Naive thymus-derived CD8-positive, alpha-beta T cell (primary cell): ENCODE measurements around the gene DCDC1. TPM values are rescaled to one million over a fixed set of nuclear protein-coding genes. Genes with fewer than 3 reads are reported as not detected.

ENCODE experiments used
- ATAC-seq, 2 donors: fragments of 150-1000 bp; cut with Tn5 transposase in 1 of 2; sonication (Bioruptor Pico), chemical (Tn5 transposase) in 1 of 2; 1 replicate in 1 of 2; 2 replicates in 1 of 2; pipeline ENCODE4 v1.10.0; 2021; ENCODE audit warnings: mild to moderate bottlenecking in 2 of 2, moderate library complexity in 2 of 2
- POLR2A ChIA-PET: fragments of 350-600 bp; sonication (Branson Sonifier 250); formaldehyde crosslinking; loops from one replicate; lab custom pipeline; 2021; ENCODE audit warnings: antibody characterized with exemption; lab: Charles Lee
- DNase-seq, 10 donors: peaks; one replicate each; pipeline versions ENCODE4 v3.0.0 to v3.0.0-alpha.2; 2020 to 2022
- H3K27ac Mint-ChIP-seq, 10 donors: one replicate each; pipeline ENCODE4 v1.8.0; 2020 to 2022; ENCODE audit warnings: mild to moderate bottlenecking in 10 of 10, mixed read lengths in 10 of 10, moderate library complexity in 4 of 10, inconsistent platforms in 1 of 10
- H3K27me3 Mint-ChIP-seq, 5 donors: one replicate each; pipeline ENCODE4 v1.8.0; 2021 to 2022; ENCODE audit warnings: mixed read lengths in 5 of 5
- H3K36me3 Mint-ChIP-seq, 3 donors: one replicate each; pipeline ENCODE4 v1.8.0; 2020 to 2022; ENCODE audit warnings: mixed read lengths in 3 of 3, mild to moderate bottlenecking in 2 of 3, inconsistent platforms in 1 of 3
- H3K4me1 Mint-ChIP-seq, 4 donors: one replicate each; pipeline ENCODE4 v1.8.0; 2021 to 2022; ENCODE audit warnings: mixed read lengths in 4 of 4
- H3K4me3 Mint-ChIP-seq, 10 donors: one replicate each; pipeline ENCODE4 v1.8.0; 2020 to 2022; ENCODE audit warnings: mild to moderate bottlenecking in 10 of 10, mixed read lengths in 10 of 10, moderate library complexity in 6 of 10, inconsistent platforms in 1 of 10
- H3K9me3 Mint-ChIP-seq, 9 donors: one replicate each; pipeline ENCODE4 v1.8.0; 2020 to 2022; ENCODE audit warnings: mixed read lengths in 9 of 9, mild to moderate bottlenecking in 3 of 9, inconsistent platforms in 1 of 9, moderate library complexity in 1 of 9
- polyA plus RNA-seq, 3 donors: library from polyadenylated mRNA; unstranded; fragments of 300-500 nt; fragmentation: Illumina TruSeq; gene quantifications; one replicate each; pipeline ENCODE4 v1.2.3, GENCODE V29; 2021
- total RNA-seq, 8 experiments: library from RNA in 2 of 8; stranded (reverse) in 2 of 8; gene quantifications; one replicate each; pipeline ENCODE4 v1.2.3 and lab custom pipeline; 2021 to 2026

The DCDC1 gene
- total and polyA plus RNA-seq, 5 experiments from 2014 or later: 0.29 to 1.8 (median 0.46) TPM; not detected in 1

DNA sequence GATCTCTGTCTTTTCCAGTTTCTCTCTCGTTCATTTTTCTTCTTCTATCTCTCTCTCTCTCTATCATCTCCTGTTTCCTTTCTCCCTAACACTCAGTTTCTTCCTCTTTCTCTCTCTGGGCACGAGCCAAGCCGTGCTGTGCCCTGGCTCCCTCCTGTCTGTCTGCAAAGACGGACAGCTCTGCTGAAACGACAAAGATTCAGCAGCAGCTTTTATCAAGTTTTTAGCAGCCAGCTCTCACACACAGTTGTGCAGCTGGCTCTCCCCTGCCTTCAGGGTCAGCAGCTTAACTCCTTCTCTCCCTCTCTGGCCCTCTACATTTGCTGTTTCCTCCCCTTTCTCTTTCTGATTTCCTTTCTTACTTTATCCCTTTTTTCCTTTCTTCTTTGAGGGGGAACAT, 431.4 kb downstream of the DCDC1 start:
- ATAC-seq (no peak), DNase-seq (no peak)
- POLR2A ChIA-PET: no interaction called here
- Mint-ChIP-seq H3K27me3 (peaks cover 0 to 11% (median 2%) of the 10 kb centered on the region in 5 donors), H3K4me1 (no peaks in the 10 kb centered on the region), H3K27ac (no peak overlapping the region), H3K36me3 (peaks cover 0 to 16% (median 0%) of the 10 kb centered on the region in 3 donors), H3K9me3 (peaks cover 4 to 22% (median 10%) of the 10 kb centered on the region in 9 donors), H3K4me3 (no peak overlapping the region)

GRCh38 chr11:30936491-30936890, 433.0 kb downstream of the DCDC1 start:
- no peak for ATAC-seq
- Mint-ChIP-seq H3K9me3 (peaks cover 4 to 17% (median 9%) of the 10 kb centered on the region in 9 donors), H3K27ac (no peak overlapping the region), H3K4me3 (no peak overlapping the region), H3K36me3 (peaks cover 0 to 16% (median 0%) of the 10 kb centered on the region in 3 donors), H3K27me3 (peaks cover 0 to 11% (median 0%) of the 10 kb centered on the region in 5 donors), H3K4me1 (no peaks in the 10 kb centered on the region)
- POLR2A ChIA-PET: no interaction called here
- no peak for DNase-seq

- H3K9me3 Mint-ChIP-seq: peaks cover 0 to 12% (median 4%) of the 10 kb centered on the region in 9 donors
- POLR2A ChIA-PET: no interaction called here
- DNase-seq (no peak), ATAC-seq (no peak)
- peaks cover 0 to 6% (median 0%) of the 10 kb centered on the region in 5 donors for H3K27me3 Mint-ChIP-seq
- no peaks in the 10 kb centered on the region for H3K4me1 Mint-ChIP-seq
- peaks cover 0 to 11% (median 0%) of the 10 kb centered on the region in 3 donors for H3K36me3 Mint-ChIP-seq
- no peak overlapping the region for H3K4me3 Mint-ChIP-seq
- no peak overlapping the region for H3K27ac Mint-ChIP-seq
Measured at GRCh38 chr11:30935861-30936260, 433.7 kb downstream of the DCDC1 start.

DNA sequence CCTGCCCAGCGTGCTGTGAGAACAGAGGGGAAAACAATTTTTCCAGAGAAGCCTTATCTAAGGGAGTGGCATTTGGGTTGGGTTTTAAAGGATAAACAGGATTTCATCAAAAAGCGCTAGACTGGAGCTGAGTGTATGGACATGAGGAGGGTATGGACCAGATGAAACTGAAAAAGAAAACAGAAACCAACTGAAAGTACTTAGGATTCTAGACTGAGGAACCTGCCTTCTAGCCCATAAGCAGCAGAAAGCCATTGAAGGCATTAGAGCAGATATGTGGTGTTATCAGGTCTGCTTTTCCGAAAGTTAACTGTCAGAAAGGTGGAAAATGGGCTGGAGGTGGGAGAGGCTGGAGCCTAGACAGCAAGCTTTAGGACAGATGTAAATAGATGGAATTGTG, 443.4 kb downstream of the DCDC1 start:
- Mint-ChIP-seq H3K4me1 (no peaks in the 10 kb centered on the region), H3K4me3 (no peak overlapping the region), H3K27ac (no peak overlapping the region), H3K9me3 (no peaks in the 10 kb centered on the region), H3K36me3 (no peaks in the 10 kb centered on the region), H3K27me3 (peaks cover 0 to 9% (median 8%) of the 10 kb centered on the region in 5 donors)
- POLR2A ChIA-PET: no interaction called here
- DNase-seq (no peak), ATAC-seq (no peak)

GRCh38 chr11:30921811-30922210, 447.7 kb downstream of the DCDC1 start:
- POLR2A ChIA-PET: no interaction called here
- Mint-ChIP-seq H3K27me3 (peaks cover 8 to 15% (median 9%) of the 10 kb centered on the region in 5 donors), H3K4me3 (no peak overlapping the region), H3K27ac (no peak overlapping the region), H3K9me3 (no peaks in the 10 kb centered on the region), H3K36me3 (no peaks in the 10 kb centered on the region), H3K4me1 (no peaks in the 10 kb centered on the region)
- DNase-seq: no peak
- ATAC-seq: no peak

- Mint-ChIP-seq H3K4me1 (no peaks in the 10 kb centered on the region), H3K36me3 (no peaks in the 10 kb centered on the region), H3K27ac (peak overlapping the region in 1 of 10 donors; percentile 37), H3K27me3 (peaks cover 8 to 21% (median 15%) of the 10 kb centered on the region in 5 donors), H3K9me3 (peaks cover 0 to 1% (median 0%) of the 10 kb centered on the region in 9 donors), H3K4me3 (no peak overlapping the region)
- POLR2A ChIA-PET: no interaction called here
- ATAC-seq: no peak
- no peak for DNase-seq
Measured at GRCh38 chr11:30919389-30920152, 450.0 kb downstream of the DCDC1 start.

DNA sequence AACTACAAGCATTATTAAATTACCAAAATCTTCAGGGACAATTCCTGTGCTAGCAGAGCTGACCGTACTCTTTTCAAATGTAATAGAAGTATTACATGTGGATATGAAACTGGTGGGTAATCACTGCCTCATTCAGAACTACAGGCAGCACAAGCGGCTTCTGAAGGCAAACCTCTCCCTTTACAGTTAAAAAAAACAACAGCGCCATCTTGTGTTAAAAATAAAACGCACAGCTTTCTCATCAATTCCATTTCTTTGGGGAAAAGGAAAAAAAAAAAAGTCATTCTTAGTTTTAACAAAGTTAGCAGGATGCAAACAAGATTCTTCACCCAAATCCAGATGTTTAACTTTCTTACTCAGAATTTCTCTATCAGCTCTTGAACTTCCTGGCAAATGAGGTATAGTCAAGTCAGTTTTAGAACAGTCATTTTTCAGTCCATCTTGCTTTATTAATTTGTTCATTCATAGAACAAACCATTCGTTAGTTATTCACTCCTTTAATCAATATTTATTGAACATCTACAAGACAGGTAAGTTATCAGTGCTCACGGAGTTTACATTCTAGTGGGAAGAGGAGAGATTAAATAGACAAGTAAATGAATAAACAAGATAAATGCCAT, 451.6 kb downstream of the DCDC1 start:
- POLR2A ChIA-PET: no interaction called here
- ATAC-seq (no peak), DNase-seq (peak in 4 of 10 donors; percentile 11 to 36 (median 30))
- Mint-ChIP-seq H3K27ac (no peak overlapping the region), H3K4me3 (no peak overlapping the region), H3K9me3 (peaks cover 0 to 1% (median 0%) of the 10 kb centered on the region in 9 donors), H3K36me3 (no peaks in the 10 kb centered on the region), H3K27me3 (peaks cover 11 to 23% (median 14%) of the 10 kb centered on the region in 5 donors), H3K4me1 (peaks cover 0 to 2% (median 0%) of the 10 kb centered on the region in 4 donors)

DNA sequence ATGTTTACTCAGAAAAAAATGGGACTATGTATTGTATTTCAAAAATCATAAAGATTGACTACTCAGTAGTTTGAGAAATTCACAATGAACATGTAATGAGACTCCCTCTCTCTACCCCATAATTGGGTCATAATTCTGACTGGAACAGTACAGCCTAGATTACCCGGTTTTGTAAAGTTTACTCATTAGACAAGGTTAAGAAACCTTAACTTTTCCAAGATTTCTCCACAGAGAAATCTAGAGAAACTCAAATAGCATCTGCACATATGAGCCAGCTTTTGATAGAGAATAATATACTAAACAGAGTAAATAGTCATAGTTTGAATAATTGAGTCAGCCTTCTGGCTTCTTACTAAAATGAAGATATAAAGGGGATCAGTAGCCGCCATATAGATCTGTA, 452.3 kb downstream of the DCDC1 start:
- Mint-ChIP-seq H3K4me3 (no peak overlapping the region), H3K27ac (no peak overlapping the region), H3K36me3 (no peaks in the 10 kb centered on the region), H3K27me3 (peaks cover 11 to 23% (median 14%) of the 10 kb centered on the region in 5 donors), H3K4me1 (peaks cover 0 to 2% (median 0%) of the 10 kb centered on the region in 4 donors), H3K9me3 (peaks cover 0 to 1% (median 0%) of the 10 kb centered on the region in 9 donors)
- ATAC-seq: no peak
- POLR2A ChIA-PET: no interaction called here
- no peak for DNase-seq

DNA sequence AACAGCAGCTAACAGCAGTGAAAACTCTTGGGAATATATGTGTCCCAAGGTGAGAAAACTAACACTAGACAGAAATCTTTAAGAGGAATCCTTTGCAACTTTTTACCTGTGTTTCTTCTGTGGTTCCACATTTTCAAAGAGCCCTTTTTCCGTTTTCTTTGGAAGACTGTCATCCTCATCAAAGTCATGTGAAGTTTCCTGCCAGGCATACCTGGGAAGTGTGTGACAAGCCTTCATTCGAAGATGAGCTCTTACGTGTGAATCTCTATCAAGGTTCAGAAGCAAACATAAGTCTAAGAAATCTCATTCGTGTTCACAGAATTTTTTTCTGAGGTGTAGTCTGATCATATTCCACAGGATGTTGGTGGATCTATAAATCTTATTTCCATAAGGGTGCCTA, 452.8 kb downstream of the DCDC1 start:
- DNase-seq: no peak
- H3K4me3 Mint-ChIP-seq: no peak overlapping the region
- no peak overlapping the region for H3K27ac Mint-ChIP-seq
- H3K4me1 Mint-ChIP-seq: peaks cover 0 to 2% (median 0%) of the 10 kb centered on the region in 4 donors
- H3K9me3 Mint-ChIP-seq: peaks cover 0 to 1% (median 0%) of the 10 kb centered on the region in 9 donors
- POLR2A ChIA-PET: no interaction called here
- no peaks in the 10 kb centered on the region for H3K36me3 Mint-ChIP-seq
- H3K27me3 Mint-ChIP-seq: peaks cover 10 to 20% (median 14%) of the 10 kb centered on the region in 5 donors
- ATAC-seq: no peak

DNA sequence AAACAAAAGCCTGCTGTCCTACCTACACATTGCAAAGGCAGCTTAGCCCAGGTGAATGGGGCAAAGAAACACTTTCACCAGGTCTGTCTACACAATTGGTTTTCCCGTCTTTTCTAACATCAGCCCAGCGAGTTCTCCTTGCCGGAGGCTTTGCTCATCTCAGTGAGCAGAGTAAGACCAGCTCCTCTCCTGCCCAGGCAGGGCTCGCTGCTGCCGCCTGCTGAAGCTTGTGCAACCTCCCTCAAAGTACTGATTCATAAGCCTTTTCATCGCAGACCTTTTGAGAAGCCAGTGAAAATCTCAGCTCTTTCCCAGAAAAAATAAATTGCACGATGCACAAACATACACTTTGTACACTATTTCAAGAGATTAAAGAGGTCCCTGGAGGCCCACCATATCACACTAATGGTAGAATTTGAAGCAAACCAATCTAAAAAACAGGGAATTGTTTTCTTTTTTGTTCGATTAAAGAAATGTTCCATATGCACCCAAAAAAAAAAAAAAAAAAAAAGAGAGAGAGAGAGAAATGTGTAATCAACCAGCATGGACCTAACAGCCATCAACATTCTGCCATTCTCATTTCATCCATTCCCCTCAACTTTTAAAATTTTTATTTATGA, 455.3 kb downstream of the DCDC1 start:
- Mint-ChIP-seq H3K4me3 (no peak overlapping the region), H3K36me3 (no peaks in the 10 kb centered on the region), H3K4me1 (peaks cover 0 to 2% (median 0%) of the 10 kb centered on the region in 4 donors), H3K9me3 (peaks cover 0 to 1% (median 0%) of the 10 kb centered on the region in 9 donors), H3K27ac (no peak overlapping the region), H3K27me3 (peaks cover 7 to 15% (median 12%) of the 10 kb centered on the region in 5 donors)
- ATAC-seq (no peak), DNase-seq (peak in 2 of 10 donors; percentile 2 to 53)
- POLR2A ChIA-PET: no interaction called here

- peaks cover 0 to 2% (median 0%) of the 10 kb centered on the region in 4 donors for H3K4me1 Mint-ChIP-seq
- no peak for DNase-seq
- no peak for ATAC-seq
- H3K9me3 Mint-ChIP-seq: peaks cover 0 to 1% (median 0%) of the 10 kb centered on the region in 9 donors
- POLR2A ChIA-PET: no interaction called here
- H3K27me3 Mint-ChIP-seq: peaks cover 5 to 15% (median 10%) of the 10 kb centered on the region in 5 donors
- H3K36me3 Mint-ChIP-seq: no peaks in the 10 kb centered on the region
- no peak overlapping the region for H3K4me3 Mint-ChIP-seq
- peak overlapping the region in 1 of 10 donors; percentile 1 for H3K27ac Mint-ChIP-seq
Measured at GRCh38 chr11:30911247-30911646, 458.3 kb downstream of the DCDC1 start.

DNA sequence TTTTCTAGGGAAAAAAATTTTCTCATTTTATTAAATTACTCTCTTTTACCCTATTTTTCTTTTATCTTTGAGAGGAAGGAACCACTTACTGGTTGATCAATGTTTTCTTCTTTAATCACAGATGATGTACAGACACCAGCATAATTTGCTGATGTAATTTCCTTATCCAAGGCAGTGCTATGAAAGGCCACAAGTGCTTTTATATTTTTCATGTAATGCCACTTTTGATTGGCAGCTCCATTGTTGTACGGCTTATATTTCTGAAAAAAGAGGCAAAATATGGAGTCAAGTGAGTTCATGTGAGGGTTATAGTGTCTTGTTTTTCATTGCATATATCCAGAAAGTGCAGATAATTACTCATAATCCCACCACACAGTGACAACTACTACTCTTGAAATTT, 460.7 kb downstream of the DCDC1 start:
- H3K4me1 Mint-ChIP-seq: no peaks in the 10 kb centered on the region
- POLR2A ChIA-PET: no interaction called here
- no peak for DNase-seq
- H3K36me3 Mint-ChIP-seq: no peaks in the 10 kb centered on the region
- H3K4me3 Mint-ChIP-seq: no peak overlapping the region
- peaks cover 0 to 4% (median 3%) of the 10 kb centered on the region in 5 donors for H3K27me3 Mint-ChIP-seq
- no peak for ATAC-seq
- H3K9me3 Mint-ChIP-seq: no peaks in the 10 kb centered on the region
- no peak overlapping the region for H3K27ac Mint-ChIP-seq

GRCh38 chr11:30908272-30908671, 461.3 kb downstream of the DCDC1 start:
- ATAC-seq: no peak

More at GRCh38 chr11:30908272-30908671, 461.3 kb downstream of the DCDC1 start:
- Mint-ChIP-seq H3K27me3 (peaks cover 0 to 3% (median 0%) of the 10 kb centered on the region in 5 donors), H3K36me3 (no peaks in the 10 kb centered on the region), H3K9me3 (no peaks in the 10 kb centered on the region), H3K4me1 (no peaks in the 10 kb centered on the region), H3K27ac (no peak overlapping the region), H3K4me3 (no peak overlapping the region)
- POLR2A ChIA-PET: no interaction called here
- DNase-seq: no peak
